ENCODE measurements around the gene BCL11B.

The BCL11B gene

DNA sequence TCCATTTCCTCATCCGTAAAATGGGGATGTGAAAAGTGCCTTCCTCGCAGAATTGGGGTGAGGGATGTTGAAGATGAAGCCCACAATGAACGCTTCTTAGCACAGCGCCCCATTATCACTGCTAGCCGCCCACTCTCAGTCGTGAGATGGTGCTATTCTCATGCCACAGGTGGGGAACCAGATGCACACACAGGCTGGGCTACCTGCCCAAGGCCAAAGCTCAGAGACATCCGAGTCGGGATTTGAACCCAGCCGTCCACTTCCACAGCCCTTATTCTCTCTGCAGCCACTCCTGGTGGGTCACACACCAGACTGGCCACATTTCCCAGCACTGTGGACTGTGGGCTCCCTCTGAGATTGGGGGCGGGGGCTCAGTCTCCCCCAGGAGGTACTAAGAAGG is 55.8 kb downstream of the BCL11B start:
- DNase-seq: no peak

DNA sequence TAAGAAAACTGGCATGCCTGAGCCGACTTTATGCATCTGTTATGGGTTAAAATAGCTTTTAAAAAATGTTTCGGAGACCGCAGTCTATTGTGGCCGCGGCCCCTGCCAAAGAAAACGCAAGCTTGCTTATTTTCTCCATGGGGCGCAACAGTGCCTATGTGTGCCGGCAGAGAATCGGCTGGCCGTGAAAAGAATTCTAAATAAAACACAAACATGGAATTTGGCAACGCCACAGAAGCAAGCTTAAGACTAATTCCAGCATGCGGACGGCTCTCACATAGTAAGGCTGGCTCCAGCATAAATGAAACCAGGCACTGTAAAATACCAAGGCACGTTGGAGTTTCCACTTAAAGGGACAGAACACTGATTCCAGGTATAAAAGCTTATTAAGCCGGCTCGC is 56.7 kb downstream of the BCL11B start:
- no peak for DNase-seq

DNA sequence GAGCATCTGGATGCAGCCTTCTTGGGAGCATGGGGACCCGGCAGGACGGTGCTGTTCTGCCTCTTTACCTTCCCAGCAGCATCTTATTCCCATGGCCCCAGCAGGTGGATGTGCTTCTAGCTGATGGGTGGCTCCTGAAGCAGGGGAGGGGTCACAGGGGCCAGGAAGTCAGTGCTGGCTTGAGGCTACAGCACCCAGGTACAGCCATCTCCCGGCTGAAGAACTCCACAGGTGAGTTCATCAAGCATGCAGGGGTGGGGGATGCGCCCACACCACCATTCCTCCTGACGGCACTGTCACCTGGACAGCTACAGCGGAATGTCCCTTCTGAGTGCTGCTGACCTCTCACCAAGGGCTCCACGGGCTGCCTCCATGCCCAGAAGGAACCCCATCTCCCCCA is 57.3 kb downstream of the BCL11B start:
- DNase-seq: no peak

DNA sequence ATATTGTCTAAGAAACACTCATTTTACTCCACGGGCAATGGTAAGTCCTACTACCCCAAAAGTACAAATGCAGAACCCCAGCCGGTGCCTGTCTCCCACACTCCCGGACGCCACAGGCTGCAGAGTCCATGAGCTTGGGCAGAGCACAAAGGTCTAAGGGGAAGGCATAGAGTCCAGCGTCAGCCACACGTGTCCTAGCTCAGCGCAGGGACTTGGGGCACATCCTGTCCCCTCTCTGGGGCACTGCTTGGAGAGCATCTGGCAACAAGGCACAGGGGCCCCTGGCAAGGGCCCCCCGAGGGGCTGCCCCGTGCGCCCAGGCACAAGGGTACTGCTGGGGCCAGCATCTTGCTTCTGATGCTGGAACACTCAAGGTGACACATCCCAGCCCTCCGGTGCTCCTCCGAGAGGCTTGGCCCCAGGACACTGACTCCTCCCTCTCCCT is 58.4 kb downstream of the BCL11B start:
- no peak for DNase-seq

DNA sequence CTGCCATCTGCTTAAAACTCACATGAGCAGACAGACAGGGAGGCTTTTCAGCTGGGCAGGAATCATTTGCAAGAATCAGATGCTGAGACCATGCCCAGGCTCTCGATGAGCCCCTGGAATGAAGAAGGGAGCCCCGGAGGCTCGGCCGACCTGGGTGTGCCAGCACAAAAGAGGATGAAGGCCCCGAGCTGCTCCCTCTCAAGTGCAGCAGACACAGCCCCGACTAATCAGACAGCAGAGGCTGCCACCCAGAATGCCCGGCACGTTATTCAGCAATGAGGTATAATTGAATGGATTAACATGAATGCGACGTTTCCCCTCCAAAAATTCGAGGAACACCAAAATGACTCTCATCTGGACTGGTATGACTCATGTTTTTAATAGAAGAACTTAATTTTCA is 58.9 kb downstream of the BCL11B start:
- DNase-seq: no peak

DNA sequence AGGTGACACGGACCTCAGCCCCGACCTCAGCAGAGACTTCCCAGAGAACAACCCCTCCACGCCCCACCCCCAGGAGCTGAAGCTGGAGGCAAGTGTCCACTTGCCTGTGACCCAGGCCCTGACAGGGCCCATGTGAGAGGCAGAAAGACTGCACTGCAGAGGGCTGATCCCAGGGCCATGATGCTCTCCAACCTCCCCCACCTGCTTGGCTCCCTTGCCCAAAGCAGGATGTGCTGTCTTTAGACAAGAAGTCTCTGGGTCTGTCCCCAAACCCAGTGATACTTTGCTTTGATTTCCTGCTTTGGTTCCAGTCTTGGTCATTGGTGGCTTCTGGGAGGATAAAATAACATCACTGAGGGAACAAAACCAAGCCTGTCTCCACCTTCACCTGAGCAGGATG is 59.4 kb downstream of the BCL11B start:
- DNase-seq: no peak

DNA sequence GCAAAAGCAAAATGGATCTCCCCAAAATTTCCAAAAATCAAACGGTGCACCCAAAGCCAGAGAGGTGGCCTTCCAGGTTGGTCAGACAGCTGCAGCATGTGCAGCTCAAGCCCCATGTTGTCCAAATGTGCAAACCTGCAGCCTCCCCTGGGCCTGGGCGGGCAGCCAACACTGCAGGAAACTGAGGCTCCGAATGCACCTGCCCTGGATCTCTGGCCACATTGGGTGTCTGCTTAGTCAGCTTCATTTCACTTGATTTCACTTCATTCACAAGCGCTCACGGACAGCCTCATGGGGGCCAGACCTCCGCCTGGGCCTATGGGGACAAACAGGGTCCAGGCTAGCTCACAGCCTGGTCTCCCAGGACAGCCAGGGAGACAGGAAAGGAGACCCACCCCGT is 59.8 kb downstream of the BCL11B start:
- DNase-seq: no peak

DNA sequence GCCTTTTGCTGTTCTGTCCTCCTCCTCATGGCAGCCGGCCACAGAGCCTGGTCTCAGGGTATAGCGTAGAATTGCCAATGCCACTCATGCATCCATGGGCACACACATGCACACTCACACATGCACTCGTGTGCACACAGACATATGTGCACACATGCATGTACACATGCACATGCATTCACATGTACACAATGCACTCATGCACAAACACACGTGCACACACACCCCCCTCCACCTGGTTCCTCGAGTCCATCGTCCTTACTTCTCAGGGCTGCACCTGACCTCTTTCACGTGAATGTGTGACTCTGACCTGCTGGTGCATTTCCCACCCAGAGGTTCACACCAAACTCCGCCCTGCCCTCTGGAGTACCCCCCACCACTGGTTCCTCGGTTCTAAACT is 60.6 kb downstream of the BCL11B start:
- no peak for DNase-seq

DNA sequence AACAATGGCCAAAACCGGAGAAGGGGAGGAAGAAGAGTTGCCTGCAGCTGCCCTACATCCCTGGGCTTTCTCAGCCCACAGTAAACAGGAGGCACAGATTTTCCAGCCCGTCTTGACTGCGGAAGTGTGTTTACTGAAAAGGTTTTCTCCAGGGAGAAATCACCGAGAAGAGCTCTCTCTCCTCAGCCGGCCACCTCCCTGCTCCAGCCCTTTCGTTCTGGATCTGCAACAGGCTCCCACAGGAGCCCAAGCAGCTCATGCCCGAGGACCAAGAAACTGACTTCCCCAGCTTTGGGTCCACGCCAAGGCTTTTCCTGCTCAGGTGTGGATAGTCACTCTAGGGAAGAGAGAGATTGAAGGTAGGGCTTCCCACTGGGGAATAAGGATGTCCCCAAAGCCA is 61.7 kb downstream of the BCL11B start:
- no peak for DNase-seq

DNA sequence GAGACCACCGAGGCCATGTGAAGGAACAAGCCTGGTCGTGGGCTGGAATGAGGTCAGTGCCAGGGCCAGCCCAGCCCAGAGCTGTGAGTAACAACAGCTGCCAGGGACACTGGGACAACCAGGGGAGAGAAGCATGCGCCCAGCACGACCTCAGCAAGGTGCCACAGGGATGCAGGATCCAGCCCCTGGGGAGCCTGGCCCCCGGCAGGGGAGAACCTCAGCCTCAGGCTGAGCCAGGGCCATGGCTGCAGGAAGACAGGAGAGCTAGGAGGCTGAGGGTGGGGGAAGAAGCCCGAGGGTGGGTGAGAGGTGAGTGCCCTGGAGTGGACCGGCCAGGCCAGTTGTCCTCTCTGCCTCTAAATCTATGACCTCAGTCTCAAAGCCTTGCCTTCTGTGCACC is 62.6 kb downstream of the BCL11B start:
- no peak for DNase-seq

DNA sequence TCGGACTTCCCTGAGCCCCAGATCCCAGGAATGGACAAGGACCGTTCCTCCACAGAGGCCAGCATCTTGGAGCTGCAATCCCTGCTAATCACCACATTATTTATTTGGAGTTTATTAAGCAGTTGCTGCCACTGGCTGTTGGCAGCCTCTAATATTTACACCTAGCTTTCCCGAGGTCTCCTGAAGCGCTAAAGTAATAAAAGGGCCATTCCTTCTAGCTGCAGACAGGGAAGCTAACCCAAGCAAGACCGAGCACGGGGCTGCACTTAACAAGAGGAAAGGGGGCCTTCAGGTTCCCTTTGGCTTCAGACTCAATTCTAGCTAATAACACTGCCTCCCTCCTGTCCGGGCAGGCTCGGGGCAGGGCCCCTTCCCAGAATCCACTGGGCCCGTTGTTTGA is 63.7 kb downstream of the BCL11B start:
- no peak for DNase-seq

DNA sequence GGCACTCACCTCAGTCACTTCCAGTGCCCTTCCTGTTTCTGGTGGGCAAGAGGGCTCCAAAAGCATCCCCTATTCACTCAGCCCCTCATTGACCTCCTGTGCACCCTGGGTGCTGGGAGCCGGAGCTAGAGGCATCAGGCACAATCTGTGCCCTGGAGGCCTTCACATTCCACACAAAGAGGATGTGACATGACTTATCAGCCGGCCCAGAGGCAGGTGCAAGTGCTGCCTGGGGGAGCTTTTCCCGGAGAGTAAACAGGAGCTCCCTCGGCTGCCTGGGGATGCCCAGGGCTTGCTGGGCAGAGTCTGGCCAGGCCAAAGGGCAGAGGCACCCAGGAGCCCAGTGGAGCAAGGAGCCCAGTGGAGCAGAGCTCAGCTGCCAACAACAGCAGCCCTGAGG is 64.5 kb downstream of the BCL11B start:
- no peak for DNase-seq

DNA sequence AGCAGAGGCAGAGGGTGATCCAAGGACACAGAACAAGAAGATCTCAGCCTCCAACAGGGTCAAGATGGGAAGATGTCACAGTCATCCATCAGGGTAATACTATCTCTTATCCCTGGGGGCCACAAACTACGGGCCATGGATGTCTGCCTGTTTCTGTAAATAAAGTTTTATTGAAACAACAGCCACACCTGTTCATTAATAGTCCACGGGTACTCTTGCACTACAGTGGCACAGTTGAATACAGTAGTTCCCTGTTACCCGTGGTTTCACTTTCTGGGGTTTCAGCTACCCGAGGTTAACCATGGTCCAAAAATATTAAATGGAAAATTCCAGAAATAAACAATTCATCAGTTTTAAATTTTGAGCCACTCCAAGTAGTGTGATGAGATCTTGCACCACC is 65.9 kb downstream of the BCL11B start:
- no peak for DNase-seq

DNA sequence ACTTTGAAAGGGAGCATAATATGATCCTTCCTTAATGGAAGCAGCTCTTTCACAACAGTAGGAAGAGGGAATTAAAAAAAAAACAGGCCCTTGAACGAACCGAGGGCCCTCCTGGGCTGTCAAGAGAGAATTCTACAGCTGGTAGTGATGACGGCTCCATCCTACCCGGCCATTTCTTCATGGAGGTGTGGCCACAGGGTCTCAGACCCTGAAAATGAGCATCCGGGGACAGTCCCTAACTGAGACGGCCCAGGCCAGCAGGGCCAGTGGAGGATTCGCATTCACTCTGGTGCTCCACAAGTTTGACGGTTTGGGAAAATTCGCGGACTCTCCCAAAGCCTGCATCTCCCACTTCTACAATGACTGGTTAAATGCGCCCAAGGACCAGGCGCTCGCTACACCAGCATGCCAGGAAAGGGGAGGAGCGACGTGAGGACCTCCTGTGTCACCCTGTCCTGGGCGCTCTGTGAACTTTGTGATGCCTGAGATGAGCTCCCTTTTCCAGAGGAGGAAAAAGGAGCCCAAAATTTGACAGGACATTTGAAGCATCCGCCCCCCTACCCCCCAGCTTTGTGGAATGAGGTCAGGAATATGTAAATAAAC is 66.8 kb downstream of the BCL11B start:
- no peak for DNase-seq

DNA sequence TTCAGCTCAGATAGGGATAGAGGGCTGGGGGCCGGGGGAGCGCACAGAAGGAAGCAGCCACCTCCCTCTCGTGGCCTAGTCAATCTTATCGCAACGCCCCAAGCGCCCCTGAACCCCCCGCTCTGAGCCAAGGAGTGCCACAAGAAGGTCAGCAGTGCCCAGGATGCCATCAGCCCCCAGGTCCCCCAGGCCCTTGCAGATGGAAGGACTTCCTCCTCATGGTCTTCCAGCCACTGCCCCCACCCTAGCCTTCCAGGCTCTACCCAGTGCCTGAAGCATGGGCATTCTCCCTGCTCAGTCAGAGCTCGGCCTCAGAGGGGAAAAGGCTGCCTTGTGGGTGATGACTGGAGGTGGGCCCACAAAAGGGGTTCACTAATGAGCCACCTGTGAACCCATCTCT is 68.2 kb downstream of the BCL11B start:
- no peak for DNase-seq

DNA sequence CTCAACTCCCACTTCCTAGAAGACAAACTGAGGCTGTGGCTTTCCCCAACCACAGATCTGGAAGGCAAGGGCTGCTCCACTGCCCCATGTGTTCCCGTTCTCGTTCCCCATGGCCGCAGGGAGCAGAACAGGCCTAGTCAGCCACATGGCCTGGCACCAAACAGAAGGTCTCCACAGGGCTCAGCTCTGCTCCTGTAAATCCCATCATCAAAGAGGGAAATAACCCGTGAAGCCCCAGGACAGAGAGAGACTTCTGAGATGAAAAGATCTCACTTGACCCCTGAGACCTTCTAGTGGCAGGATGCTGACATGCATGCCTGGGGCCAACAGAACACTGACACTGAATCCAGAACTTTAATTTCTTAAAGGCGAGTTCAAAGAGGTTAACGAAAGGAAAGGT is 68.9 kb downstream of the BCL11B start:
- DNase-seq: no peak

DNA sequence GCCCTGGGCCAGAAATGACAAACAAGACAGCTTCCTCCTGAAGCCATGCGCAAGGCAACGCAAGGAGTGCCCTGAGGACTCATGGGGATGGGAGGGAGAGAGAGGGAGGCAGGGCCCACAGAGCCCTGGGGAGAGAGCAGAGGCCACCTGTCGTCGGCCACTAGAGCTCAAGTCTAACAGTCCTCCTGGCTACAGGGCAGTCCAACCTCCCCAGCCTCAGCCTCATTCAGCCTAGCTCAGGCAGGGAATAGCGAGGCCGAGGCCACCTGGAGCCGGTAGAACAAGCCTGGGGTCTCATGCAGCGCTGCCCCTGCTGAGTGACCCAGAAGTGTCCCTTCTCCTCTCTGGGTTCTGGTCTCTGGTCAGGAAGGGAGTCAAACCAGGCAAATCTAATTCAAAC is 69.5 kb downstream of the BCL11B start:
- DNase-seq: no peak

DNA sequence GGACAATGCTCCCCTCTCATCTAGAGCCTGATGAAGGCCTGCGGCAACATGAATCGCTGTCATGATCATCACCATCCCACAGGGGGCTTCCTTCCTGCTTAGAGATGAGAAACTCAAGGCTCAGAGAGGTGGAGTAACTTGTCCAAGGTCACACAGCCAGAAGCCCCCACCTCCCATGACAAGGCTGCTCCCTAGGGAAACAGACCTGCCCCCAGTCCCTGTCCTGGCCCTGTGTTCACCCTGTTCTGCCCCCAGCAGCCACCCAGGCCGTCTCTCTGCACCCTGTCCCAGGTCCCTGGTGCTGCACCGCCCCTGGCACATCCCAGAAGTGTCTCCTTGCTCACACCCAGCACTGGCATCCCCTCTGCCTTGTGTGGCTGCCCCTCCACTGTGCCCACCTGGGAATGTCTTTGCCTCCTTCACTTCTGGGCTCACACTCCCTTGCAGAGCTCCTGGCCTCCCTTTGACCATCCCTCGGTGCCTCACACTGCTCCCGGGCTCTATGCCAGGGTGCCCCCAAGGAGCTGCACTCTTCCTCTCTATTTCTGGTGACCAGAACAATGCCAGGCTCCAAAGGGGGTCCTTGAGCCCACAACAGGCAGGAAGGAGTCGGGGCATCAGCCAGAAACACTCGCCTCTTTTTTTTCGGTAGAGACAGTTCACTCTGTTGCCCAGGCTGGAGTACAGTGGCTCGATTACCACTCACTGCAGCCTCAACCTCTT is 70.5 kb downstream of the BCL11B start:
- no peak for DNase-seq

DNA sequence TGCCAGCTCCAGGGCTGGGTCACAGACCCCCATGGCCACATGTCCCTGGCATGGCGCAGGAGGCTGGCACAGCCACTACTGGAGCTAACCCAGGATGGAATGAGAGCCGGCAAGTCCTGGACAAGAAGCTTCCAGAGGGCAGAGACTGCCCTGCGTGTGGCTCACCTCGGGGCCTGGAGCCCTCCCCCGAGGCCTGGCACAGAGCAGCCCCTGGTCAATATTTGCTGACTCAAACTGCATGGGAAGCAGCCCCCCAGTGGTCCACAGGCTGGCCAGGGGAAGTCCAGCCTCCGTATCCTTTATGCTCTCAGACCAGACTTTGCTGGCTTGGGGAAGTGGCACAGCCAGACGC is 71.4 kb downstream of the BCL11B start:
- DNase-seq: no peak

DNA sequence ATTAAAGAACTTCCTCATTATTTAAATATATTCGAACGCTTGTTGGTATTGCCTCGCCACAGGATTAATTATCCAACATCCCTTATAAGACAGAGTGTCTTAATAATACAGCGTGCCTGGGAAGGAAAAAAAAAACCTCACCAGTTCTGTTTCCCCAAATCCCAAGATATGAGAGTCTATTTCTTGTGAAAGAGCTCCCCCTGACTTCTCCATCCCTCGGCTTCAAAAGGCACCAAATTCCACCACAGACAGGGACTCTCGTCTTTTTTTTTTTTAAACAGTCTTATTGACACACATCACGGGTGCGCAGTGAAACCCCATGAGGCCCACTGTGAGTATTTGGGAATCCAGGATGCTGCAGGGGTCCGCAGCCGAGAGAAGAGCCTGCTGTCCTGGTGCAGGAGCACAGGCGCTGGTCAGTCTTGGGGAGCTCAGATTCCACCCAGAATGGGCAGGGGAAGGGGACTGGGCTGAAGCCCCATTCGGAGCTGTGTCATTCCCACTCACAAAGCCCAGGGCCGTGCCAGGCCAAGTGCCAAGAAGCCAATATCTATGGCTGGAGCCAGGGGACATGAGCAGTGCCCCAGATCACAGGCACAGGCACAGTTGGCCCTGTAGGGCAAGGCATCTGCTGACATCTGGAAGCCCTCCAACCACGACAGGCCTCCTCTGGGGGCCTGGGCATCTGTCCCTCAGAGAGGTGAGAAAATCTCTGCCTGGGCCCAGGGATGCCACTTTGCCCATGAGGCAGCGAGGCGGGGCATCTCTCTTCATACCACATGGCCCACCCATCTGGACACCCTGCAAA is 71.9 kb downstream of the BCL11B start:
- no peak for DNase-seq

DNA sequence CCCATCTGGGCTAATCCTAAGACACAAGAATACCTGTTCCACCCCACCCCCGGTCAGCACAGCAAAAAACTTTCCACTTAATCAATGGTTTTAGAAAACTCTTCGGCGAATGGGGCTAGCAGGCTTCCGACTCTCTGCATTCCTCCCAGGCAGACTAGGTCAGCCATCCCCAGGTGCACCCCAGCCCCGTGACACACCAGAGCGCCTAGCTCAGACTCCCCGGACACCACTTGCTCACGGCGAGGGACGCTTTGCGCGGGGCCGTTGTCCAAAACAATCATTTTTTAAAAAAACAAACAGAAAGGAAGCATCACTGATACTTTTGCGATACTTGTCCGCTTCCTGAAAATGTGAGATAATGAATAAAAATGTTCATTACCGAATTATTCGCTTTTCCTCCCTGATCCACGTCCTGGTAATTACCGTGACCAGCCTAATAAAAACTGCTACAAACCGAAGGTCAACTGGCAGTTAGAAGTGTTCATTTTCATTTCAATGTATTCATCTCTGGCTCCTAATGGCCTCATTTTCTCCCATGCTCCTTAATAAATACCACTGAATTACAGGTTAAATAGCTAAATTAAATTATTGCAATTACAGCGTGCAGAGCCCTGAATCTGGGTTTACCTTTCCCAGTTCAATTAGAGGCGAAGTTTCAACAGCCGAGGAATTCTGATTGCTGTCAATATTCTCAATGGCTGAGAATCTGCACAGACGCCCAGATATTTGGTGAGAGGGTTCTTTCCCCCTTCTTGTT is 73.1 kb downstream of the BCL11B start:
- no peak for DNase-seq

DNA sequence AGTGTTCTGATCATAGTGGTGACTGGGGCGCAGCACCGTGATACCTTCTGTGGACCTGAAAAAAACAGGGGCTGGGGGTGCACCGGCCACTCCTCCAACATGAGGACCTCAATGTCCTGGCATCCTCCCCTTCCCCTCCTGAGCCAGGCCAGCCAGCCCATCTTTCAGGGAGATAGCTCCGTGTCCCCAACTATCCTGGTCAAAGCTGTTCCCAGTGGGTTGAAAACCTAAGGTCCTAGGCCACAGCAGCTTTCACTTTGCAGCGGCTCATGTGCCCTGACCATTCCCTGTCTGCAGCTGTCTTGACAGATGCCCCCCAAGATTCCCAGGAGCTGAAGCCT is 75.7 kb downstream of the BCL11B start:
- DNase-seq: no peak

DNA sequence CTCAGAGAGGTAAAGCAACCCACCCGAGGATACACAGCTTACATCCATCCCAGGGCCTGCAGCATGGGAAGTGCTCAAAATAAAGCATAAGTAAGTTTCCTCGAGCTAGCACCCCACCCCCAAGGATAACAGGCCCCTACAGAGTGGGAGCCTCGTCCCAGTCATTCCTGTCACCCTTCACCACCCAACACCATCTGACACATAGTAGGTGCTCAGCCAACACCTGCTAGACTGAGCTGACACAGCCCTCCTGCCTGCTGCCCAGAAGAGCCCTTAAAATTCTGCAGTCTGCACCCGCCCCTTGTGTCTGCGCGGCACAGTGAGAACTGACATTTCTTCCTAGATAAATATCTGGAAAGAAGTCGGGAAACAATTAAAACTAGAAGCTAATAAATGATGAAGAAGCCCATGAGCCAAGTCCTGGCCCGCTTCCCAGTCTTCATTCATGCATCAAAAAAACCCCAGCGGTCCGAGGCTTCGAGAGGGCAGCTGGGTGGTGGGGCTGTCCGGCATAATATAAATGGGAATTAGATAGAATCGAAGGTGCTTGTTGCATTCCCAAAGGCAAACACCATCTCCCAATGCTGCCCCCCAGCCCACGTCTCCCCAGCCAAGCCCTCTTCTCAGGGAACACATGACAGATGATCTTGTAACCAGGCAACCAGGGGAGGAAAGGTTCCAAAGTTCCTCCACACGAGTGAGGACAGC is 76.2 kb downstream of the BCL11B start:
- no peak for DNase-seq
